OCI-LY7 (cell line): ENCODE measurements around the gene CD22.

Experiments used
- EZH2phosphoT487 ChIP-seq: fragments of 200-600 bp; sonication (generic); IDR thresholded peaks from 2 replicates; pipeline ENCODE4 v1.6.1; 2018; ENCODE audit warnings: low read depth, borderline replicate concordance, mild to moderate bottlenecking, mixed run types, antibody characterized with exemption, low read length, moderate library complexity, mixed read lengths
- TF ChIP-seq, protein P1 (sequence below): fragments of 200-600 bp; sonication (generic); conservative IDR thresholded peaks from 2 replicates; pipeline ENCODE4 v1.5.1; 2014; ENCODE audit warnings: mild to moderate bottlenecking, antibody characterized with exemption, low read length, moderate library complexity, mixed read lengths

DNA sequence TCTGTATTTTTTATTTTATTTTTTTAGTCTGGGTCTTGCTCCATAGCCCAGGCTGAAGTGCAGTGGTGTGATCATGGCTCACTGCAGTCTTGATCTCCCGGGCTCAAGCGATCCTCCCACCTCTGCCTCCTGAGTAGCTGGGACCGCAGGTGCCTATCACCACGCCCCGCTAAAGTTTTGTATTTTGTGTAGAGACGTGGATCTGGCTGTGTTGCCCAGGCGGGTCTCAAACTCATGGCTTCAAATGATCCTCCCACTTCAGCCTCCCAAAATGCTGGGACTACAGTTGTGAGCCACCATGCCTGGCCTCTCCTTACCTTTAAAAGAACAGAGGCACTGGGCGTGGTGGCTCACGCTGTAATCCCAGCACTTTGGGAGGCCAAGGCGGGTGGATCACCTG lies 41.3 kb upstream of the CD22 start:
- TF ChIP-seq, protein P1, sequence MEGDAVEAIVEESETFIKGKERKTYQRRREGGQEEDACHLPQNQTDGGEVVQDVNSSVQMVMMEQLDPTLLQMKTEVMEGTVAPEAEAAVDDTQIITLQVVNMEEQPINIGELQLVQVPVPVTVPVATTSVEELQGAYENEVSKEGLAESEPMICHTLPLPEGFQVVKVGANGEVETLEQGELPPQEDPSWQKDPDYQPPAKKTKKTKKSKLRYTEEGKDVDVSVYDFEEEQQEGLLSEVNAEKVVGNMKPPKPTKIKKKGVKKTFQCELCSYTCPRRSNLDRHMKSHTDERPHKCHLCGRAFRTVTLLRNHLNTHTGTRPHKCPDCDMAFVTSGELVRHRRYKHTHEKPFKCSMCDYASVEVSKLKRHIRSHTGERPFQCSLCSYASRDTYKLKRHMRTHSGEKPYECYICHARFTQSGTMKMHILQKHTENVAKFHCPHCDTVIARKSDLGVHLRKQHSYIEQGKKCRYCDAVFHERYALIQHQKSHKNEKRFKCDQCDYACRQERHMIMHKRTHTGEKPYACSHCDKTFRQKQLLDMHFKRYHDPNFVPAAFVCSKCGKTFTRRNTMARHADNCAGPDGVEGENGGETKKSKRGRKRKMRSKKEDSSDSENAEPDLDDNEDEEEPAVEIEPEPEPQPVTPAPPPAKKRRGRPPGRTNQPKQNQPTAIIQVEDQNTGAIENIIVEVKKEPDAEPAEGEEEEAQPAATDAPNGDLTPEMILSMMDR: no peak
- TF ChIP-seq EZH2phosphoT487: no peak
